Adrenal gland (tissue), 12 donors: Measurements from ENCODE around the gene FHDC1. TPM values are rescaled to one million over a fixed set of nuclear protein-coding genes. Genes with fewer than 3 reads are reported as not detected.

ENCODE experiments used
- DNase-seq, 7 donors: peaks; one replicate each; pipeline ENCODE4 v3.0.0-alpha.2; 2019 to 2020
- H3K27ac ChIP-seq, 5 donors: fragments of 200-600 bp; sonication (generic) in 4 of 5; 1 replicate in 3 of 5; 2 replicates in 2 of 5; pipeline versions ENCODE4 v1.5.1 to v1.8.0; 2016 to 2020; ENCODE audit warnings: mild to moderate bottlenecking in 1 of 5
- H3K27me3 ChIP-seq: fragments of 200-600 bp; 2 replicates; pipeline ENCODE4 v1.8.0; 2021
- H3K36me3 ChIP-seq, 2 donors: fragments of 200-600 bp; replicated peaks in 1 of 2; 1 replicate in 1 of 2; 2 replicates in 1 of 2; pipeline versions ENCODE4 v1.5.1 to v1.8.0; 2018 to 2022
- H3K4me1 ChIP-seq, 2 donors: fragments of 200-600 bp; replicated peaks in 1 of 2; 1 replicate in 1 of 2; 2 replicates in 1 of 2; pipeline versions ENCODE4 v1.5.1 to v1.8.0; 2018 to 2021
- H3K4me3 ChIP-seq, 4 donors: fragments of 200-600 bp; sonication (generic) in 3 of 4; one replicate each; pipeline ENCODE4 v1.5.1; 2016 to 2018
- H3K9me3 ChIP-seq, 3 donors: fragments of 200-600 bp; sonication (generic) in 1 of 3; replicated peaks in 1 of 3; 1 replicate in 2 of 3; 2 replicates in 1 of 3; pipeline versions ENCODE4 v1.5.1 to v1.8.0; 2016 to 2021
- CTCF ChIP-seq, 6 experiments: fragments of 450-650 bp in 4 of 6; fragments of 200-600 bp in 2 of 6; sonication (generic) in 1 of 6; IDR thresholded peaks; 1 replicate in 5 of 6; 2 replicates in 1 of 6; pipeline versions ENCODE4 v1.5.1 to v1.8.0; 2016 to 2021; ENCODE audit warnings: antibody characterized with exemption in 6 of 6, mild to moderate bottlenecking in 2 of 6, moderate library complexity in 1 of 6
- POLR2A ChIP-seq, 2 donors: fragments of 450-650 bp; IDR thresholded peaks; one replicate each; pipeline ENCODE4 v1.6.1; 2017; ENCODE audit warnings: antibody characterized with exemption in 2 of 2, mild to moderate bottlenecking in 2 of 2, moderate library complexity in 1 of 2
- WGBS, 4 donors: extraction: QIAGEN DNeasy Blood & Tissue Kit in 2 of 4; methylation state at CpG; one replicate each; pipeline versions ENCODE4 v1.1.5 to v1.1.7; 2013 to 2017; 5-methylcytosine and 5-hydroxymethylcytosine counted together
- intact Hi-C, 2 donors: fragments of 100-400 bp; cut with DNase I; formaldehyde crosslinking; loops; one replicate each; pipeline versions ENCODE4 v1.14.1 to v1.15.0; 2022 to 2023
- polyA plus RNA-seq, 3 donors: library from polyadenylated mRNA; stranded (reverse); fragments of 200-250 nt in 2 of 3; fragments of 350-450 nt in 1 of 3; fragmentation: Illumina TruSeq in 1 of 3; extraction: RNeasy Lipid Tissue Mini Kit (QIAGEN cat#74804) in 1 of 3; gene quantifications; one replicate each; pipeline ENCODE4 v1.2.3, GENCODE V29; 2013 to 2014
- total RNA-seq, 9 donors: library from RNA; depleted of rRNA in 4 of 9; stranded (reverse); fragments of >200 nt in 4 of 9; fragments of 120-200 nt in 1 of 9; fragmentation: NEBNext Ultra II Directional in 1 of 9; extraction: Animal tissue kit (Norgen Biotek cat#: 25700) in 1 of 9; gene quantifications; one replicate each; pipeline versions ENCODE4 v1.1.0 to v1.2.4, GENCODE V29; 2013 to 2023
- donor health status: healthy with polysubstance abuse.
- donor health status: Bipolar disorder and iron deficiency.
- donor health status: DM: yes; HTN: yes; CAD: no.
- donor health status: DM: no; HTN: no; CAD: no.
- donor health status: DM: no; HTN: no; CAD: no.
- donor health status: DM: yes; HTN: yes; CAD: no.

Gene FHDC1
- total and polyA plus RNA-seq, 12 donors: 0.09 to 1.2 (median 0.36) TPM

GRCh38 chr4:152996672-152997071, 60.5 kb downstream of the FHDC1 start:
- intact Hi-C loops: no loop called here
- no peak for DNase-seq
- H3K27me3 ChIP-seq: no peaks in the 10 kb centered on the region
- TF ChIP-seq CTCF (IDR thresholded peaks at IDR 0.05): no peak
- no peak for TF ChIP-seq POLR2A (IDR thresholded peaks at IDR 0.05)
- H3K27ac ChIP-seq: no peak overlapping the region
- WGBS, 4 donors: 64 to 76% (median 69%) methylated on average over 6 of the region's 6 CpGs
- no peak overlapping the region for H3K4me3 ChIP-seq
- no peaks in the 10 kb centered on the region for H3K4me1 ChIP-seq
- no peaks in the 10 kb centered on the region for H3K9me3 ChIP-seq
- H3K36me3 ChIP-seq: no peaks in the 10 kb centered on the region

GRCh38 chr4:152997288-152997687, 61.2 kb downstream of the FHDC1 start:
- H3K4me1 ChIP-seq: no peaks in the 10 kb centered on the region
- H3K4me3 ChIP-seq: no peak overlapping the region
- no peaks in the 10 kb centered on the region for H3K9me3 ChIP-seq
- H3K36me3 ChIP-seq: no peaks in the 10 kb centered on the region
- 92 to 97% (median 94%) methylated on average over 5 of the region's 5 CpGs for WGBS, 4 donors
- no peaks in the 10 kb centered on the region for H3K27me3 ChIP-seq
- no peak overlapping the region for H3K27ac ChIP-seq
- intact Hi-C loops: no loop called here
- TF ChIP-seq CTCF (IDR thresholded peaks at IDR 0.05) (no peak), POLR2A (IDR thresholded peaks at IDR 0.05) (no peak)
- no peak for DNase-seq

GRCh38 chr4:152997771-152998487, 61.8 kb downstream of the FHDC1 start:
- DNase-seq: no peak
- Histone ChIP-seq H3K27ac (no peak overlapping the region), H3K36me3 (no peaks in the 10 kb centered on the region), H3K4me1 (no peaks in the 10 kb centered on the region), H3K9me3 (no peaks in the 10 kb centered on the region), H3K4me3 (no peak overlapping the region), H3K27me3 (no peaks in the 10 kb centered on the region)
- TF ChIP-seq CTCF (IDR thresholded peaks at IDR 0.05) (no peak), POLR2A (IDR thresholded peaks at IDR 0.05) (no peak)
- WGBS, 4 donors: 83 to 88% (median 85%) methylated on average over 12 to 17 of the region's 17 CpGs
- intact Hi-C loops: no loop called here

- Histone ChIP-seq H3K27ac (no peak overlapping the region), H3K9me3 (no peaks in the 10 kb centered on the region), H3K4me1 (no peaks in the 10 kb centered on the region), H3K4me3 (no peak overlapping the region), H3K36me3 (no peaks in the 10 kb centered on the region), H3K27me3 (no peaks in the 10 kb centered on the region)
- no peak for DNase-seq
- no peak for TF ChIP-seq POLR2A (IDR thresholded peaks at IDR 0.05)
- TF ChIP-seq CTCF (IDR thresholded peaks at IDR 0.05): no peak
- WGBS, 4 donors: 88 to 92% (median 90%) methylated on average over 10 to 12 of the region's 12 CpGs
- intact Hi-C loops: no loop called here
Measured at GRCh38 chr4:152998861-152999260, 62.7 kb downstream of the FHDC1 start.
